ENCODE data around the gene CT47B1.
"Not testable (repeated sequence)": the region's sequence is repeated elsewhere in the genome, so short reads cannot be mapped to it uniquely, and the experiment has no call there.

The CT47B1 gene

DNA sequence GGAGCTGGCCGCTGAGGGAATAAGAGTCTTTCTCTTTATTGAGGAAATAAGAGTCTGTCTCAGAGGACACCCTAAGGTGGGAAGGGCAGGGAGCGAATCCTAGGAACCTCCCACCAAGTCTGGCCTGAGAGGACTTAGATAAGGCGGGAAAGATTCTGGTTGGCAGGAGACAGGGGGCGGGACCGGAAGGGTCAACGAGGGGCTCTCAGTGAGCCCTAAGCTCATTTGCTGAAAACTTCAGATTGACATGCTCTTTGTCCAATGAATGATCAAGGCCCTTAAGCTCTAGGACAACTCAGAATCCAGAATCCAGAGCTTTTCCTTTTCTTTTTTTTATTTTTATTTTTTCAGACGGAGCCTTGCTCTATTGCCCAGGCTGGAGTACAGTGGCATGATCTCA, at the start of gene CT47B1:
TSS of gene CT47B1 (minus strand) at position 101 of the 400 bp plus-strand sequence. CDS start 196 bp downstream, outside the sequence.
- H3K4me3 ChIP-seq (ENCODE audit: low read length); H3K9ac ChIP-seq (ENCODE audit: low read depth, low read length); H3K36me3 ChIP-seq (ENCODE audit: insufficient read depth, low read depth, low read length); H3K27ac ChIP-seq (ENCODE audit: low read length); H3K27me3 ChIP-seq (ENCODE audit: insufficient read depth, low read length); H3K4me1 ChIP-seq (ENCODE audit: insufficient read depth, low read length); H3K9me3 ChIP-seq (ENCODE audit: insufficient read depth, low read depth, low read length): not testable (repeated sequence)

DNA sequence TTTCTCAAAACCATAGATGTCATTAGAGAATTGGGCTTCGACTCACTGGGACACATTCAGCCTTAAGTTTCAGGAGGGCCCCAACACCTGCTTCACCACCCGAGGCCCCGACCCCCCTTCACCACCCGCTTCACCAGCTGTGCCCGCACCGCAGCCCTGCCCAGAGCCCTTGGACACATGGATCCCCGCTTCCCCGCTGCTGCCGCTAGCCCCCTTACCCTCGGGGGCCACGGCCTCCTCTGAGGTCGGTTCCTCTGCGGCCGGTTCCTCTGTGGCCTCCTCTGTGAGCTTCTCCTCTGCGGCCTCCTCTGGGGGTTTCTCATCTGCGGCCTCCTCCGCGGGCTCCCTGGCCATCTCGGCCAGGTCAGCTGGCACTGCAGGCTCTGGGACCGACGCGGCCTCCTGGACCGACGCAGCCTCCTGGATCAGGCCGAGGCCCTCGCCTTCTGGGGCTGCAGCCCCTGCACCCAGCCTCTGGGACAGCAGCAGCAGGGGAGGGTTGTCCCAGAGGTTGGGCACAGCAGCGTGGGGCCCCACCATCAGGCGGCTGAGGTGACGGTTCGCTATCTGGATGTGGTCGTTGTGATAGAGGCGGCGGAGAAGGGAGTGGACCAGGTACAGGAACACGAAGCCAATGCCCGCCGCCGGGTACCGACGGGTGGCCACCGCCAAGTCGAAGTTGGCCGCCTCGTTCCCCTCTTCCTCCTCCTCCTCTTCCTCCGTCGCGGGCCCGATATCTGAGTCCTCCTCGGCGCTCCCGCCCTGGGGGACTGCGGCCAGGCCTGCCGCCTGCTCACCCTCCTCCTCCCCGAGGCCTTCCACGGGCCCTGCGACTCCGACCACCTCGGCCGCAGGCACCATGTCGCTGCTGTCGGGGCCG, 748 bp downstream of the CT47B1 start:
- H3K4me3 ChIP-seq (ENCODE audit: low read length): no peak overlapping the region
- no peak overlapping the region for H3K27ac ChIP-seq (ENCODE audit: low read length)
- H3K9ac ChIP-seq (ENCODE audit: low read depth, low read length): no peak overlapping the region
- H3K4me1 ChIP-seq (ENCODE audit: insufficient read depth, low read length): no peaks in the 10 kb centered on the region
- no peaks in the 10 kb centered on the region for H3K27me3 ChIP-seq (ENCODE audit: insufficient read depth, low read length)
- no peaks in the 10 kb centered on the region for H3K36me3 ChIP-seq (ENCODE audit: insufficient read depth, low read depth, low read length)
- H3K9me3 ChIP-seq (ENCODE audit: insufficient read depth, low read depth, low read length): no peaks in the 10 kb centered on the region

DNA sequence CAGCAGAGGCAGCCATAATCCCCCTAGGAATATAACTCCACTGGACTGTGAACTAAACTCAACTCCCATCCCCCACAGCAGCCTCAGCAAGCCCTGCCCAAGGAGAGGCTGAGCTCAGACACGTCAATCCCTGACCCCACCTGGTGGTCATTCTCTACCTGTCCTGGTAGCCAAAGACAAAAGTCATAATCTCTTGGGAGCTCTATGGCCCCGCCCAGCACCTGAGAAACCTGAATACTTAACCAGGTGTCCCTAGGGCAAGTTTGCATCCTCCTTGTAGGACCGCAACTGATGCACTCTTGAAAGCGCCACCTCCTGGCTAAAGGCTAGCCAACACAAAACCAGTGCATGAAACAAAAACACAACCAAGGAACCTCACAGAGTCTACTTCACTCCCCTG, 18.4 kb downstream of the CT47B1 start:
- no peaks in the 10 kb centered on the region for H3K9me3 ChIP-seq (ENCODE audit: insufficient read depth, low read depth, low read length)

DNA sequence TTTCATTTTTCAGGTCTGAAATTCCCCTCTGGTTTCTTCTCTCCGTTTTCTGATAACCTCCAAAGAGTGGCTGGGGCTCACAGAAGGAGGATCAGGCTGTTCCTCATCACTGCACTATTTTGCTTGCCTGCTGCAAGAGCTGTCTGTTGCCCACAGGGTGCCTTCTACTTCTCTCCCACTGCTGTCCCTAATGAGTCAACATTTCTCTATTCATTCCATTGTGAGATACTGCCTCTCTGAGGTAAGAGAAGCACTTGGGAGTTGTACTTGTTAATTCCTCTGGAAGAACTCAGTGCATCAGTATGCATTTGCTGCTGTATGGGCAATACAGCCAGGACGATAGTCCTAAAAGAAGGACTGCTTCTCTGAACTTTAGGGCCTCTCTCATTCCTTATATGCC, 34.8 kb downstream of the CT47B1 start:
- H3K27me3 ChIP-seq (ENCODE audit: insufficient read depth, low read length): no peaks in the 10 kb centered on the region; the same call in 1 of the 2 replicates

More for the DNA sequence above, 18.4 kb downstream of the CT47B1 start:
- Histone ChIP-seq H3K27me3 (ENCODE audit: insufficient read depth, low read length) (peaks cover 5% of the 10 kb centered on the region; the same call in 1 of the 2 replicates), H3K4me3 (ENCODE audit: low read length) (no peak overlapping the region), H3K9ac (ENCODE audit: low read depth, low read length) (no peak overlapping the region), H3K27ac (ENCODE audit: low read length) (no peak overlapping the region), H3K4me1 (ENCODE audit: insufficient read depth, low read length) (no peaks in the 10 kb centered on the region), H3K36me3 (ENCODE audit: insufficient read depth, low read depth, low read length) (no peaks in the 10 kb centered on the region)

DNA sequence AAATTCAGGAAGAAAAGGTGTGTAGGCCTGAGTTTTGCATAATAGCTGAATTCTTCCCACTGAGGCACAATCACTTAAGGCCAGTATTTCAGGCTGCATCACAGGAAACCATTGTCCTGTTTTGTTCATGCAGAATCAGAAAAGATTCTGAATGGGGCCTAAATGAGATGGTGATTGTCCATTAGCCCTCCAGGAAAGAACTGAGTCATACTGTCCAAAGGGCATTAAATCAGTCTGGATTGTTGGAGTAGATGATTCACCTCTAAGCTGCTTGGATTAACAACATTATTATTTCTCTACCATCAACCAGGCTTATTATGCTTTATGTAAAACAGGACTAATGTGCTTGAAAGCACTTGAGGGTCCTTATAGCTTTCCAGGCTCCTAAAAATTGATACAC, 36.2 kb downstream of the CT47B1 start:
- Histone ChIP-seq H3K27ac (ENCODE audit: low read length) (no peak overlapping the region), H3K4me3 (ENCODE audit: low read length) (no peak overlapping the region), H3K4me1 (ENCODE audit: insufficient read depth, low read length) (no peaks in the 10 kb centered on the region), H3K9me3 (ENCODE audit: insufficient read depth, low read depth, low read length) (no peaks in the 10 kb centered on the region), H3K36me3 (ENCODE audit: insufficient read depth, low read depth, low read length) (no peaks in the 10 kb centered on the region), H3K27me3 (ENCODE audit: insufficient read depth, low read length) (no peaks in the 10 kb centered on the region; the same call in 1 of the 2 replicates), H3K9ac (ENCODE audit: low read depth, low read length) (no peak overlapping the region)

More for the DNA sequence above, 34.8 kb downstream of the CT47B1 start:
- Histone ChIP-seq H3K27ac (ENCODE audit: low read length) (no peak overlapping the region), H3K4me1 (ENCODE audit: insufficient read depth, low read length) (no peaks in the 10 kb centered on the region), H3K36me3 (ENCODE audit: insufficient read depth, low read depth, low read length) (no peaks in the 10 kb centered on the region), H3K4me3 (ENCODE audit: low read length) (no peak overlapping the region), H3K9me3 (ENCODE audit: insufficient read depth, low read depth, low read length) (no peaks in the 10 kb centered on the region), H3K9ac (ENCODE audit: low read depth, low read length) (no peak overlapping the region)

DNA sequence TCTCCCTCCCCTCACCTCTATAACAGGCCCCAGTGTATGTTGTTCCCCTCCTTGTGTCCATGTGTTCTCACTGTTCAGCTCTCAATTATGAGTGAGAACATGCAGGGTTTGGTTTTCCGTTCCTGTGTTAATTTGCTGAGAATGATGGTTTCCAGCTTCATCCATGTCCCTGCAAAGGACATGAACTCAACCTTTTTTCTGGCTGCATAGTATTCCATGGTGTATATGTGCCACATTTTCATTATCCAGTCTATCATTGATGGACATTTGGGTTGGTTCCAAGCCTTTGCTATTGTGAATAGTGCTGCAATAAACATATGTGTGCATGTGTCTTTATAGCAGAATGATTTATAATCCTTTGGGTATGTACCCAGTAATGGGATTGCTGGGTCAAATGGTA, 48.5 kb downstream of the CT47B1 start:
- not testable (repeated sequence) for H3K4me1 ChIP-seq (ENCODE audit: insufficient read depth, low read length); H3K9ac ChIP-seq (ENCODE audit: low read depth, low read length); H3K4me3 ChIP-seq (ENCODE audit: low read length); H3K36me3 ChIP-seq (ENCODE audit: insufficient read depth, low read depth, low read length); H3K27ac ChIP-seq (ENCODE audit: low read length); H3K9me3 ChIP-seq (ENCODE audit: insufficient read depth, low read depth, low read length)
- H3K27me3 ChIP-seq (ENCODE audit: insufficient read depth, low read length): peaks cover 56% of the 10 kb centered on the region

DNA sequence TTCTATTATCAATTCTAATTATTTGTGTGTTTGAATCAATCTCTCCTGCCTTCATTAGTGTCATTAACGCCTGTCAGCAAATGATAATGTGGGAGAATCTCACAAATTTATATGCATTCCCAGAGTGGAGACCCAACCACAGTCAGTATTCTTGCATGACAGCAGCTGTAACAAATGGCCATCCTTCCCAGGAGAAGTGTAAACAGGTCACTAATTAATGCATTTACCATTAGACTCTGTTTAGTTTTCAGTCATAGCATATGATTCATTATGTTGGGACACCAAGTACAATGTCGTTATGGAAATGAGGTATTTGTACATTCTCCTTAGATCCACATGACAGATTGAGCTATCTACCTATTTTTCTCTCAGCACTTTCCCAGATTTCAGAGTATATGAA, 50.5 kb downstream of the CT47B1 start:
- Histone ChIP-seq H3K4me1 (ENCODE audit: insufficient read depth, low read length) (no peaks in the 10 kb centered on the region), H3K36me3 (ENCODE audit: insufficient read depth, low read depth, low read length) (no peaks in the 10 kb centered on the region), H3K27ac (ENCODE audit: low read length) (no peak overlapping the region), H3K9me3 (ENCODE audit: insufficient read depth, low read depth, low read length) (no peaks in the 10 kb centered on the region), H3K27me3 (ENCODE audit: insufficient read depth, low read length) (peaks cover 61% of the 10 kb centered on the region), H3K4me3 (ENCODE audit: low read length) (no peak overlapping the region), H3K9ac (ENCODE audit: low read depth, low read length) (no peak overlapping the region)

DNA sequence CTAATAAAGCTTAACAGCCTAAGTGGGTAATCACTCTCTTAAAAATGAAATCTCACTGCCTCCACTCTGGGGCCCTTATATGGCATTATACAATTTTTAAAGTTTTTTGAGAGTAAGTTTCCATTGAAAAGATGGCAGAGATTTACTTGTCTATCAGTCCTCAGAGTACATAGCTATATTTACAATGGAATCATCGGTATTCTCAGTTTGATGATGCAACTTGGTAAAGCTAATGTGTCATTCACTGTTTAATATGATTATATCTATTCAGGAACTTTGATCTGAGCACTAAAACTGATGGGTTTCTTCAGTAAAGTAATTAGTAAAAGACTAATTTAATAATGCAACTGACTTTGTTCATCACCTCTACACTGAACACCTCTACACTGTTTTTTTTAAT, 51.6 kb downstream of the CT47B1 start:
- Histone ChIP-seq H3K4me3 (ENCODE audit: low read length) (no peak overlapping the region), H3K9me3 (ENCODE audit: insufficient read depth, low read depth, low read length) (no peaks in the 10 kb centered on the region), H3K36me3 (ENCODE audit: insufficient read depth, low read depth, low read length) (no peaks in the 10 kb centered on the region), H3K4me1 (ENCODE audit: insufficient read depth, low read length) (no peaks in the 10 kb centered on the region), H3K27me3 (ENCODE audit: insufficient read depth, low read length) (peaks cover 73% of the 10 kb centered on the region), H3K9ac (ENCODE audit: low read depth, low read length) (no peak overlapping the region), H3K27ac (ENCODE audit: low read length) (no peak overlapping the region)

DNA sequence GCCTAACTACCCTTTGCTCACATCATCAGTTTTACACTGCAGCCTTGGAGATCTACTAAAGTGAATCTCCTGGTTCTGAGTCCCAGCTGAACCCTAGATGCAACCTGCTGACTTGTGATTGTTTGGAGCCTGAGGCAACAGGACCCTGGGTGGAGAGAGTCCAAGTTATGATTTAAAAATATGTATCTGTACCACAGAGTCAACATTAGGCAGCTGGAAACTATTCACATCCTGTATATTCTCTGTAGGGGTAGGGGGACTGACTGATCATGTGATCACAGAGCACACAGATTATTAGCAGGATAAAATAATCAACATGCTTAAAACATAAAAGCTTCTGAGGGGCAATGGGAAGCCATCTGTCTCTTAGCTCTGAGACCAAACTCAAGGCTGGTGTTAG, 52.1 kb downstream of the CT47B1 start:
- no peak overlapping the region for H3K9ac ChIP-seq (ENCODE audit: low read depth, low read length)
- no peak overlapping the region for H3K4me3 ChIP-seq (ENCODE audit: low read length)
- no peak overlapping the region for H3K27ac ChIP-seq (ENCODE audit: low read length)
- H3K27me3 ChIP-seq (ENCODE audit: insufficient read depth, low read length): peaks cover 77% of the 10 kb centered on the region
- H3K36me3 ChIP-seq (ENCODE audit: insufficient read depth, low read depth, low read length): no peaks in the 10 kb centered on the region
- H3K9me3 ChIP-seq (ENCODE audit: insufficient read depth, low read depth, low read length): no peaks in the 10 kb centered on the region
- H3K4me1 ChIP-seq (ENCODE audit: insufficient read depth, low read length): no peaks in the 10 kb centered on the region

All from iPS-20b (cell line).